Thyroid gland (tissue), 4 donors: ENCODE measurements around the gene EIF1. TPM values are rescaled to one million over a fixed set of nuclear protein-coding genes. Genes with fewer than 3 reads are reported as not detected.

Source experiments
- DNase-seq, 2 donors: peaks; one replicate each; pipeline ENCODE4 v3.0.0-alpha.2; 2019
- H3K27ac ChIP-seq, 3 donors: fragments of 200-600 bp; sonication (generic); 1 replicate in 2 of 3; 2 replicates in 1 of 3; pipeline ENCODE4 v1.5.1; 2016 to 2019; ENCODE audit warnings: mild to moderate bottlenecking in 1 of 3, moderate library complexity in 1 of 3
- H3K27me3 ChIP-seq: fragments of 200-600 bp; sonication (generic); one replicate; pipeline ENCODE4 v1.5.1; 2019
- H3K36me3 ChIP-seq, 2 donors: fragments of 200-600 bp; sonication (generic); one replicate each; pipeline ENCODE4 v1.5.1; 2016 to 2019
- H3K4me1 ChIP-seq, 2 donors: fragments of 200-600 bp; sonication (generic); one replicate each; pipeline ENCODE4 v1.5.1; 2017 to 2019
- H3K4me3 ChIP-seq, 3 donors: fragments of 200-600 bp; sonication (generic); replicated peaks in 1 of 3; 1 replicate in 2 of 3; 2 replicates in 1 of 3; pipeline ENCODE4 v1.5.1; 2016; ENCODE audit warnings: mild to moderate bottlenecking in 1 of 3
- H3K9me3 ChIP-seq: fragments of 200-600 bp; sonication (generic); one replicate; pipeline ENCODE4 v1.5.1; 2017
- CTCF ChIP-seq, 6 experiments: fragments of 200-600 bp in 3 of 6; fragments of 450-650 bp in 3 of 6; sonication (generic) in 3 of 6; IDR thresholded peaks; one replicate each; pipeline ENCODE4 v1.5.1; 2016 to 2019; ENCODE audit warnings: antibody characterized with exemption in 6 of 6, mild to moderate bottlenecking in 2 of 6, inconsistent platforms in 1 of 6, moderate library complexity in 1 of 6
- POLR2A ChIP-seq, 2 donors: fragments of 450-650 bp; IDR thresholded peaks; one replicate each; pipeline ENCODE4 v1.6.1; 2017; ENCODE audit warnings: antibody characterized with exemption in 2 of 2, mild to moderate bottlenecking in 2 of 2, moderate library complexity in 1 of 2
- WGBS, 2 donors: methylation state at CpG; one replicate each; pipeline ENCODE4 v1.1.5; 2017; 5-methylcytosine and 5-hydroxymethylcytosine counted together
- intact Hi-C: fragments of 100-400 bp; cut with DNase I; formaldehyde crosslinking; loops from one replicate; pipeline ENCODE4 v1.15.1; 2023
- total RNA-seq, 4 donors: library from RNA; depleted of rRNA; stranded (reverse); fragments of >200 nt; gene quantifications; one replicate each; pipeline ENCODE4 v1.2.3, GENCODE V29; 2016

Gene EIF1
- total RNA-seq, 4 donors from 2014 or later: 119 to 171 (median 145) TPM

GRCh38 chr17:41710472-41711090 lies 21.9 kb downstream of the EIF1 start:
- Histone ChIP-seq H3K9me3 (no peaks in the 10 kb centered on the region), H3K4me1 (no peaks in the 10 kb centered on the region), H3K36me3 (no peaks in the 10 kb centered on the region), H3K27me3 (no peaks in the 10 kb centered on the region), H3K4me3 (no peak overlapping the region), H3K27ac (no peak overlapping the region)
- intact Hi-C loops: no loop called here
- DNase-seq: no peak
- TF ChIP-seq CTCF (IDR thresholded peaks at IDR 0.05) (no peak), POLR2A (IDR thresholded peaks at IDR 0.05) (no peak)
- WGBS, 2 donors: 64 to 66% methylated on average over 8 of the region's 8 CpGs

GRCh38 chr17:41711669-41712400 lies 23.1 kb downstream of the EIF1 start, which contains the start of gene GAST:
GAST (plus strand) TSS chr17:41712331; CDS start chr17:41715437, 3,106 bp downstream.
- H3K27me3 ChIP-seq: no peaks in the 10 kb centered on the region
- H3K4me1 ChIP-seq: no peaks in the 10 kb centered on the region
- 91 to 93% methylated on average over 9 to 12 of the region's 12 CpGs for WGBS, 2 donors
- intact Hi-C loops: no loop called here
- DNase-seq: no peak
- no peak for TF ChIP-seq CTCF (IDR thresholded peaks at IDR 0.05)
- TF ChIP-seq POLR2A (IDR thresholded peaks at IDR 0.05): no peak
- no peak within 1 kb of the TSS for H3K4me3 ChIP-seq
- H3K36me3 ChIP-seq: no peaks in the 10 kb centered on the region
- H3K27ac ChIP-seq: no peak within 1 kb of the TSS
- no peaks in the 10 kb centered on the region for H3K9me3 ChIP-seq

GRCh38 chr17:41717408-41718286 lies 29.0 kb downstream of the EIF1 start:
- intact Hi-C loops: no loop called here
- DNase-seq: no peak
- 68 to 71% methylated on average over 15 of the region's 15 CpGs for WGBS, 2 donors
- Histone ChIP-seq H3K27me3 (no peaks in the 10 kb centered on the region), H3K4me3 (no peak overlapping the region), H3K36me3 (no peaks in the 10 kb centered on the region), H3K4me1 (no peaks in the 10 kb centered on the region), H3K27ac (no peak overlapping the region), H3K9me3 (no peaks in the 10 kb centered on the region)
- TF ChIP-seq POLR2A (IDR thresholded peaks at IDR 0.05): no peak
- TF ChIP-seq CTCF (IDR thresholded peaks at IDR 0.05): no peak

GRCh38 chr17:41718287-41718645 lies 29.6 kb downstream of the EIF1 start:
- DNase-seq: no peak
- intact Hi-C loops: no loop called here
- WGBS, 2 donors: 69 to 73% methylated on average over 4 to 5 of the region's 5 CpGs
- Histone ChIP-seq H3K4me1 (no peaks in the 10 kb centered on the region), H3K27ac (no peak overlapping the region), H3K9me3 (no peaks in the 10 kb centered on the region), H3K36me3 (no peaks in the 10 kb centered on the region), H3K4me3 (no peak overlapping the region), H3K27me3 (no peaks in the 10 kb centered on the region)
- TF ChIP-seq POLR2A (IDR thresholded peaks at IDR 0.05) (no peak), CTCF (IDR thresholded peaks at IDR 0.05) (no peak)
